HepG2 (cell line): ENCODE measurements around the gene MMS19. TPM values are rescaled to one million over a fixed set of nuclear protein-coding genes. Genes with fewer than 3 reads are reported as not detected.

Experiments
- ARID2 ChIP-seq: sonication (generic); formaldehyde crosslinking; IDR thresholded peaks from 2 replicates; pipeline ENCODE4 v1.8.1; 2022; ENCODE audit warnings: mild to moderate bottlenecking, missing genetic modification reagents, borderline replicate concordance
- ARNTL ChIP-seq: sonication (generic); formaldehyde crosslinking; IDR thresholded peaks from 2 replicates; pipeline ENCODE4 v1.4.0; 2020; ENCODE audit warnings: mild to moderate bottlenecking, missing genetic modification reagents
- CCAR2 ChIP-seq: fragments of 200-400 bp; formaldehyde crosslinking; optimal IDR thresholded peaks from 2 replicates; pipeline ENCODE3; 2018; ENCODE audit warnings: low read depth, mild to moderate bottlenecking, low read length, moderate library complexity
- CHD2 ChIP-seq: IDR thresholded peaks from 2 replicates; pipeline ENCODE4 v1.6.1; 2011; ENCODE audit warnings: low read depth, low read length, improper control_type of control experiment
- DNMT3B ChIP-seq: conservative IDR thresholded peaks from 2 replicates; pipeline ENCODE4 v1.6.1; 2016; ENCODE audit warnings: missing biosample characterization, control low read depth
- EZH2 ChIP-seq: conservative IDR thresholded peaks from 2 replicates; pipeline ENCODE4 v1.6.1; 2012; ENCODE audit warnings: mild to moderate bottlenecking, low read depth, low read length, moderate library complexity
- ISX ChIP-seq: sonication (generic); formaldehyde crosslinking; conservative IDR thresholded peaks from 2 replicates; pipeline ENCODE4 v1.5.0; 2020; ENCODE audit warnings: missing genetic modification reagents
- KLF15 ChIP-seq: sonication (generic); formaldehyde crosslinking; IDR thresholded peaks from 2 replicates; pipeline ENCODE4 v1.8.1; 2023; ENCODE audit warnings: borderline replicate concordance, mild to moderate bottlenecking, inconsistent platforms, missing genetic modification reagents, mixed read lengths
- NCOA1 ChIP-seq: sonication (generic); formaldehyde crosslinking; IDR thresholded peaks from 2 replicates; pipeline ENCODE4 v1.9.0; 2021; ENCODE audit warnings: missing genetic modification reagents
- NFATC3 ChIP-seq: sonication (generic); formaldehyde crosslinking; IDR thresholded peaks from 2 replicates; pipeline ENCODE4 v1.5.1; 2020; ENCODE audit warnings: mild to moderate bottlenecking, missing genetic modification reagents
- NFE2L1 ChIP-seq: sonication (generic); formaldehyde crosslinking; IDR thresholded peaks from 2 replicates; pipeline ENCODE4 v1.4.0; 2020; ENCODE audit warnings: missing genetic modification reagents, mild to moderate bottlenecking, borderline replicate concordance
- NFKBIZ ChIP-seq: IDR thresholded peaks from 2 replicates; pipeline ENCODE4 v1.6.1; 2018; ENCODE audit warnings: missing genetic modification reagents, missing compliant biosample characterization
- SP5 ChIP-seq: IDR thresholded peaks from 2 replicates; pipeline ENCODE4 v1.6.1; 2016; ENCODE audit warnings: low read depth, borderline replicate concordance
- TCF7 ChIP-seq: sonication (generic); IDR thresholded peaks from 2 replicates; pipeline ENCODE4 v1.6.1; 2016; ENCODE audit warnings: antibody characterized with exemption, low read depth
- ZKSCAN1 ChIP-seq: fragments of 150-350 bp; IDR thresholded peaks from 2 replicates; pipeline ENCODE4 v1.6.1; 2014; ENCODE audit warnings: low read length
- ZNF232 ChIP-seq: sonication (generic); formaldehyde crosslinking; IDR thresholded peaks from 2 replicates; pipeline ENCODE4 v1.4.0; 2020; ENCODE audit warnings: missing genetic modification reagents, borderline replicate concordance
- ZNF343 ChIP-seq: sonication (generic); formaldehyde crosslinking; IDR thresholded peaks from 2 replicates; pipeline ENCODE4 v1.4.0; 2020; ENCODE audit warnings: mild to moderate bottlenecking, missing genetic modification reagents
- ZNF709 ChIP-seq: sonication (generic); formaldehyde crosslinking; IDR thresholded peaks from 2 replicates; pipeline ENCODE4 v1.5.0; 2020; ENCODE audit warnings: mild to moderate bottlenecking, missing genetic modification reagents
- ZNF782 ChIP-seq: sonication (generic); formaldehyde crosslinking; IDR thresholded peaks from 2 replicates; pipeline ENCODE4 v1.4.0; 2020; ENCODE audit warnings: missing genetic modification reagents, mild to moderate bottlenecking, borderline replicate concordance
- ZNF792 ChIP-seq: IDR thresholded peaks from 2 replicates; pipeline ENCODE4 v1.6.1; 2016
- polyA plus RNA-seq, 8 experiments: library from polyadenylated mRNA; depleted of rRNA in 3 of 8; stranded (reverse) in 7 of 8; unstranded in 1 of 8; fragments of >200 nt; fragmentation: Illumina TruSeq in 4 of 8; extraction: Trizol in 4 of 8; gene quantifications; 2 replicates each; pipeline versions ENCODE4 v1.2.1 to v1.2.3, GENCODE V29; 2011 to 2016; ENCODE audit warnings: low read depth in 4 of 8, missing spikeins in 1 of 8, mixed read lengths in 1 of 8; ENCODE audit not compliant: insufficient read depth in 1 of 8
- total RNA-seq, 5 experiments: library from RNA; depleted of rRNA; stranded (reverse); fragments of >200 nt; fragmentation: Illumina TruSeq; extraction: Trizol; gene quantifications; 2 replicates each; pipeline ENCODE4 v1.2.3, GENCODE V29; 2016; ENCODE audit warnings: low read depth in 1 of 5
- TF ChIP-seq, protein P1 (sequence below): IDR thresholded peaks from 2 replicates; pipeline ENCODE4 v1.6.1; 2012; ENCODE audit warnings: low read depth, low read length, improper control_type of control experiment
- TF ChIP-seq, protein P2 (sequence below): sonication (generic); formaldehyde crosslinking; IDR thresholded peaks from 2 replicates; pipeline ENCODE4 v1.5.0; 2020; ENCODE audit warnings: missing genetic modification reagents
- TF ChIP-seq, protein P3 (sequence below): sonication (generic); formaldehyde crosslinking; IDR thresholded peaks from 2 replicates; pipeline ENCODE4 v1.4.0; 2020; ENCODE audit warnings: mild to moderate bottlenecking, missing genetic modification reagents
- TF ChIP-seq, protein P4 (sequence below): sonication (generic); formaldehyde crosslinking; IDR thresholded peaks from 2 replicates; pipeline ENCODE4 v1.4.0; 2020; ENCODE audit warnings: low read depth, mild to moderate bottlenecking, missing genetic modification reagents
- TF ChIP-seq, protein P5 (sequence below): sonication (generic); formaldehyde crosslinking; IDR thresholded peaks from 2 replicates; pipeline ENCODE4 v1.8.1; 2023; ENCODE audit warnings: mild to moderate bottlenecking, moderate library complexity, missing genetic modification reagents
- TF ChIP-seq, protein P6 (sequence below): sonication (generic); formaldehyde crosslinking; IDR thresholded peaks from 2 replicates; pipeline ENCODE4 v1.8.0; 2022; ENCODE audit warnings: mild to moderate bottlenecking, missing genetic modification reagents, moderate library complexity

MMS19 gene
- total and polyA plus RNA-seq, 2 of the 13 experiments (the other 11 are each of a cell fraction or from before 2014, with no cell fraction given) = 76.4 to 107 TPM

DNA sequence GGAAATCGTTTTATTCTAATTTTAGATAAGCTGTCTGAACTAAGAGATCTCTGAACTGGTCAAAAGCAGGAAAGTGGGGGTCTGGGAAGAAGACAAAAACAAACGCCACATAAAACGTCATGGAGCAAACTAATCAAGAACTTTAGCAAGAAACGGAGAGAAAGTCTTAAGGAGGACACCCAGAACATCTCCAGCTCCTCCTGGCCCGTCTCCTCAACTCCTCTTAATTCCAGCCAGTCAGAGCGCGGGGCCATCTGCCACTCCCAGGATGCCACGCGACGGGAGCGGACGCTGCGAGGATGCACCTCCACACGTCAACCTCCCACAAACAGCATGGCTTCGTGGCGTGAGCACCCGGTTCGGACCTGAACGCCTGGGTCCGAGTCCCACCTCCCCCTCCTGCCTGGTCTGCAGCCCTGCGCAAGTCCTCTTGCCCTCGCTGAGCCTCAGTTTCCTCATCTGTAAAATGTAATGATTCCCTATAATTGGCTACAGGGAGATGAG lies 598 bp downstream of the MMS19 start (continued):
- TF ChIP-seq, protein P1, sequence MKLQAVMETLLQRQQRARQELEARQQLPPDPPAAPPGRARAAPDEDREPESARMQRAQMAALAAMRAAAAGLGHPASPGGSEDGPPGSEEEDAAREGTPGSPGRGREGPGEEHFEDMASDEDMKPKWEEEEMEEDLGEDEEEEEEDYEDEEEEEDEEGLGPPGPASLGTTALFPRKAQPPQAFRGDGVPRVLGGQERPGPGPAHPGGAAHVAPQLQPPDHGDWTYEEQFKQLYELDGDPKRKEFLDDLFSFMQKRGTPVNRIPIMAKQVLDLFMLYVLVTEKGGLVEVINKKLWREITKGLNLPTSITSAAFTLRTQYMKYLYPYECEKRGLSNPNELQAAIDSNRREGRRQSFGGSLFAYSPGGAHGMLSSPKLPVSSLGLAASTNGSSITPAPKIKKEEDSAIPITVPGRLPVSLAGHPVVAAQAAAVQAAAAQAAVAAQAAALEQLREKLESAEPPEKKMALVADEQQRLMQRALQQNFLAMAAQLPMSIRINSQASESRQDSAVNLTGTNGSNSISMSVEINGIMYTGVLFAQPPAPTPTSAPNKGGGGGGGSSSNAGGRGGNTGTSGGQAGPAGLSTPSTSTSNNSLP = no peak
- TF ChIP-seq DNMT3B (CRISPR knock-in tag) (no peak), ZNF782 (CRISPR knock-in tag) (no peak), NCOA1 (CRISPR knock-in tag) (peak; percentile 56; the same call in 1 of the 2 replicates), NFKBIZ (CRISPR knock-in tag) (no peak), ZKSCAN1 (no peak; the same call in 1 of the 2 replicates), TCF7 (no peak), ZNF792 (peak; percentile 17; the same call in 1 of the 2 replicates), NFE2L1 (CRISPR knock-in tag) (no peak), CCAR2 (no peak), ZNF232 (CRISPR knock-in tag) (no peak; the same call in 1 of the 2 replicates), ISX (CRISPR knock-in tag) (no peak), ARNTL (CRISPR knock-in tag) (no peak), ZNF709 (CRISPR knock-in tag) (peak; percentile 69; the same call in 1 of the 2 replicates), ARID2 (CRISPR knock-in tag) (0 out of 2 replicates have a peak, but pooled peaks have one; percentile 20), SP5 (no peak), CHD2 (no peak), KLF15 (no peak), EZH2 (no peak), ZNF343 (CRISPR knock-in tag) (no peak), NFATC3 (no peak)
- TF ChIP-seq, protein P2, sequence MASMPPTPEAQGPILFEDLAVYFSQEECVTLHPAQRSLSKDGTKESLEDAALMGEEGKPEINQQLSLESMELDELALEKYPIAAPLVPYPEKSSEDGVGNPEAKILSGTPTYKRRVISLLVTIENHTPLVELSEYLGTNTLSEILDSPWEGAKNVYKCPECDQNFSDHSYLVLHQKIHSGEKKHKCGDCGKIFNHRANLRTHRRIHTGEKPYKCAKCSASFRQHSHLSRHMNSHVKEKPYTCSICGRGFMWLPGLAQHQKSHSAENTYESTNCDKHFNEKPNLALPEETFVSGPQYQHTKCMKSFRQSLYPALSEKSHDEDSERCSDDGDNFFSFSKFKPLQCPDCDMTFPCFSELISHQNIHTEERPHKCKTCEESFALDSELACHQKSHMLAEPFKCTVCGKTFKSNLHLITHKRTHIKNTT (CRISPR knock-in tag) = no peak
- TF ChIP-seq, protein P3, sequence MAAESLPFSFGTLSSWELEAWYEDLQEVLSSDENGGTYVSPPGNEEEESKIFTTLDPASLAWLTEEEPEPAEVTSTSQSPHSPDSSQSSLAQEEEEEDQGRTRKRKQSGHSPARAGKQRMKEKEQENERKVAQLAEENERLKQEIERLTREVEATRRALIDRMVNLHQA (CRISPR knock-in tag) = no peak
- TF ChIP-seq, protein P4, sequence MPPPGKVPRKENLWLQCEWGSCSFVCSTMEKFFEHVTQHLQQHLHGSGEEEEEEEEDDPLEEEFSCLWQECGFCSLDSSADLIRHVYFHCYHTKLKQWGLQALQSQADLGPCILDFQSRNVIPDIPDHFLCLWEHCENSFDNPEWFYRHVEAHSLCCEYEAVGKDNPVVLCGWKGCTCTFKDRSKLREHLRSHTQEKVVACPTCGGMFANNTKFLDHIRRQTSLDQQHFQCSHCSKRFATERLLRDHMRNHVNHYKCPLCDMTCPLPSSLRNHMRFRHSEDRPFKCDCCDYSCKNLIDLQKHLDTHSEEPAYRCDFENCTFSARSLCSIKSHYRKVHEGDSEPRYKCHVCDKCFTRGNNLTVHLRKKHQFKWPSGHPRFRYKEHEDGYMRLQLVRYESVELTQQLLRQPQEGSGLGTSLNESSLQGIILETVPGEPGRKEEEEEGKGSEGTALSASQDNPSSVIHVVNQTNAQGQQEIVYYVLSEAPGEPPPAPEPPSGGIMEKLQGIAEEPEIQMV (CRISPR knock-in tag) = peak; percentile 99
- TF ChIP-seq, protein P5, sequence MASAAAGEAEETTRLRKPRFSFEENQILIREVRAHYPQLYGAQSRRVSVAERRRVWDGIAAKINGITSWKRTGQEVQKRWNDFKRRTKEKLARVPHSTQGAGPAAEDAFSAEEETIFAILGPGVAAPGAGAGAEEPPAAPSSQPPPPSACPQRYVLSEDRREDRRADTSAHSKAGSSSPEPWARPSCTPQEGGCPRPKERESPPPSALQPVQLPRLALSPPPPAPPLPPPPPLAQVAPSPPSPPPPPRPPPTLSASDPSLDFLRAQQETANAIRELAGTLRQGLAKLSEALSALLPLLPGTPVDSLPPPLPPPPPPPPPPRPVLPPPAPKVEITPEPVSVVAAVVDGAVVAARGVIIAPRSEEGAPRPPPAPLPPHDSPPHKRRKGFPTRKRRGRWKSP = no peak
- TF ChIP-seq, protein P6, sequence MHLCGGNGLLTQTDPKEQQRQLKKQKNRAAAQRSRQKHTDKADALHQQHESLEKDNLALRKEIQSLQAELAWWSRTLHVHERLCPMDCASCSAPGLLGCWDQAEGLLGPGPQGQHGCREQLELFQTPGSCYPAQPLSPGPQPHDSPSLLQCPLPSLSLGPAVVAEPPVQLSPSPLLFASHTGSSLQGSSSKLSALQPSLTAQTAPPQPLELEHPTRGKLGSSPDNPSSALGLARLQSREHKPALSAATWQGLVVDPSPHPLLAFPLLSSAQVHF (CRISPR knock-in tag) = no peak
